ENCODE data around the gene PON3. TPM values are rescaled to one million over a fixed set of nuclear protein-coding genes. Genes with fewer than 3 reads are reported as not detected.

The PON3 gene
- polyA plus RNA-seq, 5 donors: 11.9 to 19.9 (median 13.3) TPM

- DNase-seq: no peak
Observed at GRCh38 chr7:95309951-95310350, 86.2 kb downstream of the PON3 start.

Other genes starting within 250 kb of the PON3 start
- gene PON1, start 71.8 kb downstream of the PON3 start, polyA plus RNA-seq (ENCODE audit: insufficient read depth in 1 of 5, insufficient read length in 5 of 5, low replicate concordance in 1 of 5): 1 to 10 TPM in 1 of 5 donors, under 1 TPM in 4; 0.45 to 1.2 (median 0.62) TPM
- 100 to 1,000 TPM; 221 to 436 (median 330) TPM for gene PON2, start 38.7 kb upstream of the PON3 start, polyA plus RNA-seq (ENCODE audit: insufficient read depth in 1 of 5, insufficient read length in 5 of 5, low replicate concordance in 1 of 5)
- gene ASB4, start 89.6 kb upstream of the PON3 start, polyA plus RNA-seq (ENCODE audit: insufficient read depth in 1 of 5, insufficient read length in 5 of 5, low replicate concordance in 1 of 5): 1 to 10 TPM in 3 of 5 donors, under 1 TPM in 2; 0.52 to 1.7 (median 1.3) TPM
- 10 to 100 TPM; 14.6 to 43.3 (median 22.1) TPM for gene PDK4, start 200.1 kb upstream of the PON3 start, polyA plus RNA-seq (ENCODE audit: insufficient read depth in 1 of 5, insufficient read length in 5 of 5, low replicate concordance in 1 of 5)